ENCODE measurements around the gene EMP2. TPM values are rescaled to one million over a fixed set of nuclear protein-coding genes. Genes with fewer than 3 reads are reported as not detected.
A peak's percentile ranks its signal among the peaks of the same experiment; 100 is the strongest.

EMP2 gene
- total and polyA plus RNA-seq, 2 donors (not counting 1 experiment from before 2014, with no cell fraction given), result 22.5 to 36.8 TPM

DNA sequence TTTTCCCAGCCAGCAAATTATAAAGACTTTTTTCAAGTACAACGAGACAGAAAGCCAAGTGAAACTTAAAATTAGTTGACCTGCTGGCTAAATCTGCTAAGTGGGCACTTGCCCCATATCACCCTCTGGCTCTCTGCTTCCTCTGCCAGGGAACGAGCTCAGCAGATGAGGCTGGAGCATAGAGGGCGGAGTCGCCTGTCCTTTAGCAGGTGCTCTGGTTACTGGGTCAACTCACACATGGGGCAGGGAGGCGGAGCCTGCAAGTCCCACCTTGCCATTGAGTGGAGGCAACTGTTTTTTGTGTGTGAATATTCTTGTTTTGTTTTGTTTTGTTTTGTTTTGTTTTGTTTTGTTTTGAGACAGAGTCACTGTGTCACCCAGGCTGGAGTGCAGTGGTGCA, 62.5 kb downstream of the EMP2 start:
- Histone ChIP-seq H3K9me3 (ENCODE audit: control insufficient read depth, insufficient read depth, low read depth, low read length) (no peaks in the 10 kb centered on the region), H3K27ac (ENCODE audit: insufficient read depth, low read length) (no peak overlapping the region), H3K4me3 (replicated peaks in 1 of 4; ENCODE audit: control extremely low read depth in 1 of 4, insufficient read depth in 1 of 4, low read depth in 3 of 4, low read length in 4 of 4) (no peak overlapping the region), H3K4me1 (ENCODE audit: control insufficient read depth, extremely low read depth, insufficient read depth, low read length) (no peaks in the 10 kb centered on the region), H3K36me3 (ENCODE audit: control insufficient read depth, insufficient read depth, low read length) (no peaks in the 10 kb centered on the region), H3K9ac (ENCODE audit: insufficient read depth, low read length) (no peak overlapping the region), H3K79me2 (ENCODE audit: control insufficient read depth, insufficient read depth, low read length) (no peaks in the 10 kb centered on the region), H4K20me1 (ENCODE audit: control insufficient read depth, extremely low read depth, insufficient read depth, low read length) (no peaks in the 10 kb centered on the region), H3K27me3 (ENCODE audit: control insufficient read depth, insufficient read depth, low read length) (no peaks in the 10 kb centered on the region), H3K4me2 (ENCODE audit: extremely low read depth, insufficient read depth, low read length) (no peak overlapping the region), H2AFZ (ENCODE audit: low read length) (no peak overlapping the region)
- TF ChIP-seq, protein P1, sequence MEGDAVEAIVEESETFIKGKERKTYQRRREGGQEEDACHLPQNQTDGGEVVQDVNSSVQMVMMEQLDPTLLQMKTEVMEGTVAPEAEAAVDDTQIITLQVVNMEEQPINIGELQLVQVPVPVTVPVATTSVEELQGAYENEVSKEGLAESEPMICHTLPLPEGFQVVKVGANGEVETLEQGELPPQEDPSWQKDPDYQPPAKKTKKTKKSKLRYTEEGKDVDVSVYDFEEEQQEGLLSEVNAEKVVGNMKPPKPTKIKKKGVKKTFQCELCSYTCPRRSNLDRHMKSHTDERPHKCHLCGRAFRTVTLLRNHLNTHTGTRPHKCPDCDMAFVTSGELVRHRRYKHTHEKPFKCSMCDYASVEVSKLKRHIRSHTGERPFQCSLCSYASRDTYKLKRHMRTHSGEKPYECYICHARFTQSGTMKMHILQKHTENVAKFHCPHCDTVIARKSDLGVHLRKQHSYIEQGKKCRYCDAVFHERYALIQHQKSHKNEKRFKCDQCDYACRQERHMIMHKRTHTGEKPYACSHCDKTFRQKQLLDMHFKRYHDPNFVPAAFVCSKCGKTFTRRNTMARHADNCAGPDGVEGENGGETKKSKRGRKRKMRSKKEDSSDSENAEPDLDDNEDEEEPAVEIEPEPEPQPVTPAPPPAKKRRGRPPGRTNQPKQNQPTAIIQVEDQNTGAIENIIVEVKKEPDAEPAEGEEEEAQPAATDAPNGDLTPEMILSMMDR (conservative IDR thresholded peaks at IDR 0.05 in 1 of 2, IDR thresholded peaks at IDR 0.05 in 1 of 2; ENCODE audit: low read depth in 1 of 2, low read length in 2 of 2), result no peak
- no peak for TF ChIP-seq EZH2 (IDR thresholded peaks at IDR 0.05; ENCODE audit: low read length, missing control alignments)
- no peak for DNase-seq (ENCODE audit: low read depth in 2 of 2)

- Histone ChIP-seq H3K79me2 (ENCODE audit: control insufficient read depth, insufficient read depth, low read length) (no peaks in the 10 kb centered on the region), H4K20me1 (ENCODE audit: control insufficient read depth, extremely low read depth, insufficient read depth, low read length) (no peaks in the 10 kb centered on the region), H3K27me3 (ENCODE audit: control insufficient read depth, insufficient read depth, low read length) (no peaks in the 10 kb centered on the region), H3K36me3 (ENCODE audit: control insufficient read depth, insufficient read depth, low read length) (no peaks in the 10 kb centered on the region), H3K9ac (ENCODE audit: insufficient read depth, low read length) (no peak overlapping the region), H3K4me3 (replicated peaks in 1 of 4; ENCODE audit: control extremely low read depth in 1 of 4, insufficient read depth in 1 of 4, low read depth in 3 of 4, low read length in 4 of 4) (no peak overlapping the region), H2AFZ (ENCODE audit: low read length) (no peak overlapping the region), H3K27ac (ENCODE audit: insufficient read depth, low read length) (no peak overlapping the region), H3K4me2 (ENCODE audit: extremely low read depth, insufficient read depth, low read length) (no peak overlapping the region), H3K4me1 (ENCODE audit: control insufficient read depth, extremely low read depth, insufficient read depth, low read length) (no peaks in the 10 kb centered on the region), H3K9me3 (ENCODE audit: control insufficient read depth, insufficient read depth, low read depth, low read length) (no peaks in the 10 kb centered on the region)
- DNase-seq (ENCODE audit: low read depth in 2 of 2), result peak; percentile 47 to 85
- TF ChIP-seq EZH2 (IDR thresholded peaks at IDR 0.05; ENCODE audit: low read length, missing control alignments), result no peak
- TF ChIP-seq, protein P1 (conservative IDR thresholded peaks at IDR 0.05 in 1 of 2, IDR thresholded peaks at IDR 0.05 in 1 of 2; ENCODE audit: low read depth in 1 of 2, low read length in 2 of 2), result peak; percentile 31 to 47
These were observed 65.9 kb downstream of the EMP2 start for GRCh38 chr16:10514369-10515055.

GRCh38 chr16:10511829-10512228, 68.6 kb downstream of the EMP2 start:
- TF ChIP-seq, protein P1 (conservative IDR thresholded peaks at IDR 0.05 in 1 of 2, IDR thresholded peaks at IDR 0.05 in 1 of 2; ENCODE audit: low read depth in 1 of 2, low read length in 2 of 2), result no peak
- TF ChIP-seq EZH2 (IDR thresholded peaks at IDR 0.05; ENCODE audit: low read length, missing control alignments), result no peak
- H2AFZ ChIP-seq (ENCODE audit: low read length), result no peak overlapping the region
- no peak for DNase-seq (ENCODE audit: low read depth in 2 of 2)
- no peaks in the 10 kb centered on the region for H3K79me2 ChIP-seq (ENCODE audit: control insufficient read depth, insufficient read depth, low read length)
- H3K4me3 ChIP-seq (replicated peaks in 1 of 4; ENCODE audit: control extremely low read depth in 1 of 4, insufficient read depth in 1 of 4, low read depth in 3 of 4, low read length in 4 of 4), result no peak overlapping the region
- H3K27me3 ChIP-seq (ENCODE audit: control insufficient read depth, insufficient read depth, low read length), result no peaks in the 10 kb centered on the region
- H3K27ac ChIP-seq (ENCODE audit: insufficient read depth, low read length), result no peak overlapping the region
- H3K9me3 ChIP-seq (ENCODE audit: control insufficient read depth, insufficient read depth, low read depth, low read length), result no peaks in the 10 kb centered on the region
- no peak overlapping the region for H3K9ac ChIP-seq (ENCODE audit: insufficient read depth, low read length)
- no peak overlapping the region for H3K4me2 ChIP-seq (ENCODE audit: extremely low read depth, insufficient read depth, low read length)
- H4K20me1 ChIP-seq (ENCODE audit: control insufficient read depth, extremely low read depth, insufficient read depth, low read length), result no peaks in the 10 kb centered on the region
- H3K36me3 ChIP-seq (ENCODE audit: control insufficient read depth, insufficient read depth, low read length), result no peaks in the 10 kb centered on the region
- no peaks in the 10 kb centered on the region for H3K4me1 ChIP-seq (ENCODE audit: control insufficient read depth, extremely low read depth, insufficient read depth, low read length)

All from fibroblast of lung (primary cell).